Mononuclear cell (primary cell): Measurements from ENCODE around the gene AMDHD2. TPM values are rescaled to one million over a fixed set of nuclear protein-coding genes. Genes with fewer than 3 reads are reported as not detected.
A peak's percentile ranks its signal among the peaks of the same experiment; 100 is the strongest.

Experiments
- H3K27me3 ChIP-seq: 2 replicates; pipeline ENCODE4 v1.6.0; 2011; ENCODE audit warnings: low read length, control low read depth; ENCODE audit not compliant: insufficient read depth
- H3K4me1 ChIP-seq: 2 replicates; pipeline ENCODE4 v1.5.1; 2011; ENCODE audit warnings: mild to moderate bottlenecking, low read length, control low read depth; ENCODE audit not compliant: insufficient read depth
- H3K4me3 ChIP-seq: 2 replicates; pipeline ENCODE4 v1.5.1; 2011; ENCODE audit warnings: mild to moderate bottlenecking, low read length, moderate library complexity
- H3K9me3 ChIP-seq: 2 replicates; pipeline ENCODE4 v1.5.1; 2011; ENCODE audit warnings: low read depth, mild to moderate bottlenecking, control low read depth, low read length
- total RNA-seq: library from RNA; depleted of rRNA; stranded (reverse); fragments of >200 nt; gene quantifications from one replicate; pipeline ENCODE4 v1.2.3, GENCODE V29; 2012

Gene AMDHD2
- total RNA-seq, 1 donor, result 49.7 TPM

- H3K4me1 ChIP-seq, result peaks cover 69% of the 10 kb centered on the region
- no peaks in the 10 kb centered on the region for H3K9me3 ChIP-seq
- peak overlapping the region; percentile 80 for H3K4me3 ChIP-seq
- H3K27me3 ChIP-seq, result no peaks in the 10 kb centered on the region
Observed at GRCh38 chr16:2515180-2515851, 4.9 kb upstream of the AMDHD2 start.

- Histone ChIP-seq H3K4me1 (peaks cover 73% of the 10 kb centered on the region), H3K4me3 (peak overlapping the region; percentile 80), H3K9me3 (no peaks in the 10 kb centered on the region), H3K27me3 (no peaks in the 10 kb centered on the region)
Observed at GRCh38 chr16:2516391-2517240, 3.6 kb upstream of the AMDHD2 start.

- H3K9me3 ChIP-seq, result no peaks in the 10 kb centered on the region
- H3K4me3 ChIP-seq, result no peak overlapping the region
- H3K4me1 ChIP-seq, result peaks cover 65% of the 10 kb centered on the region
- H3K27me3 ChIP-seq, result no peaks in the 10 kb centered on the region
Observed at GRCh38 chr16:2517954-2518605, 2.1 kb upstream of the AMDHD2 start.

GRCh38 chr16:2518823-2519710, 1.1 kb upstream of the AMDHD2 start:
- no peak overlapping the region for H3K4me3 ChIP-seq
- no peaks in the 10 kb centered on the region for H3K27me3 ChIP-seq
- peaks cover 62% of the 10 kb centered on the region for H3K4me1 ChIP-seq
- no peaks in the 10 kb centered on the region for H3K9me3 ChIP-seq

GRCh38 chr16:2519711-2520080, 475 bp upstream of the AMDHD2 start:
- no peaks in the 10 kb centered on the region for H3K27me3 ChIP-seq
- no peak overlapping the region for H3K4me3 ChIP-seq
- peaks cover 60% of the 10 kb centered on the region for H3K4me1 ChIP-seq
- H3K9me3 ChIP-seq, result no peaks in the 10 kb centered on the region

GRCh38 chr16:2520784-2521531, 787 bp downstream of the AMDHD2 start:
- Histone ChIP-seq H3K4me1 (peaks cover 47% of the 10 kb centered on the region), H3K9me3 (no peaks in the 10 kb centered on the region), H3K27me3 (no peaks in the 10 kb centered on the region), H3K4me3 (peak overlapping the region; percentile 44)

GRCh38 chr16:2523801-2524231, 3.6 kb downstream of the AMDHD2 start:
- H3K9me3 ChIP-seq, result no peaks in the 10 kb centered on the region
- peaks cover 19% of the 10 kb centered on the region for H3K4me1 ChIP-seq
- H3K4me3 ChIP-seq, result no peak overlapping the region

GRCh38 chr16:2524339-2524938, 4.3 kb downstream of the AMDHD2 start:
- H3K4me1 ChIP-seq, result peaks cover 13% of the 10 kb centered on the region
- H3K27me3 ChIP-seq, result no peaks in the 10 kb centered on the region
- no peak overlapping the region for H3K4me3 ChIP-seq
- H3K9me3 ChIP-seq, result no peaks in the 10 kb centered on the region

More at GRCh38 chr16:2523801-2524231, 3.6 kb downstream of the AMDHD2 start:
- H3K27me3 ChIP-seq, result no peaks in the 10 kb centered on the region

- no peak overlapping the region for H3K4me3 ChIP-seq
- no peaks in the 10 kb centered on the region for H3K27me3 ChIP-seq
- H3K4me1 ChIP-seq, result peaks cover 14% of the 10 kb centered on the region
- H3K9me3 ChIP-seq, result no peaks in the 10 kb centered on the region
Observed at GRCh38 chr16:2526135-2526534, 6.0 kb downstream of the AMDHD2 start.

GRCh38 chr16:2527071-2527783, 7.1 kb downstream of the AMDHD2 start:
- Histone ChIP-seq H3K4me1 (peaks cover 15% of the 10 kb centered on the region), H3K4me3 (no peak overlapping the region), H3K9me3 (no peaks in the 10 kb centered on the region), H3K27me3 (no peaks in the 10 kb centered on the region)

GRCh38 chr16:2527784-2528100, 7.6 kb downstream of the AMDHD2 start:
- Histone ChIP-seq H3K27me3 (no peaks in the 10 kb centered on the region), H3K9me3 (no peaks in the 10 kb centered on the region), H3K4me3 (no peak overlapping the region), H3K4me1 (peaks cover 18% of the 10 kb centered on the region)

GRCh38 chr16:2528161-2529060, 8.2 kb downstream of the AMDHD2 start:
- no peak overlapping the region for H3K4me3 ChIP-seq
- no peaks in the 10 kb centered on the region for H3K9me3 ChIP-seq
- no peaks in the 10 kb centered on the region for H3K27me3 ChIP-seq
- peaks cover 25% of the 10 kb centered on the region for H3K4me1 ChIP-seq
